Hematopoietic multipotent progenitor cell treated with erythropoietin and hydrocortisone succinate and interleukin-3 and kit ligand, for 17 days (in vitro differentiated cells): ENCODE data around the gene ABHD1.
"Not testable (repeated sequence)": the region's sequence is repeated elsewhere in the genome, so short reads cannot be mapped to it uniquely, and the experiment has no call there.

ENCODE experiments used
- DNase-seq: peaks from one replicate; pipeline ENCODE4 v3.0.0-alpha.2; 2015; ENCODE audit warnings: low spot score

Gene ABHD1

DNA sequence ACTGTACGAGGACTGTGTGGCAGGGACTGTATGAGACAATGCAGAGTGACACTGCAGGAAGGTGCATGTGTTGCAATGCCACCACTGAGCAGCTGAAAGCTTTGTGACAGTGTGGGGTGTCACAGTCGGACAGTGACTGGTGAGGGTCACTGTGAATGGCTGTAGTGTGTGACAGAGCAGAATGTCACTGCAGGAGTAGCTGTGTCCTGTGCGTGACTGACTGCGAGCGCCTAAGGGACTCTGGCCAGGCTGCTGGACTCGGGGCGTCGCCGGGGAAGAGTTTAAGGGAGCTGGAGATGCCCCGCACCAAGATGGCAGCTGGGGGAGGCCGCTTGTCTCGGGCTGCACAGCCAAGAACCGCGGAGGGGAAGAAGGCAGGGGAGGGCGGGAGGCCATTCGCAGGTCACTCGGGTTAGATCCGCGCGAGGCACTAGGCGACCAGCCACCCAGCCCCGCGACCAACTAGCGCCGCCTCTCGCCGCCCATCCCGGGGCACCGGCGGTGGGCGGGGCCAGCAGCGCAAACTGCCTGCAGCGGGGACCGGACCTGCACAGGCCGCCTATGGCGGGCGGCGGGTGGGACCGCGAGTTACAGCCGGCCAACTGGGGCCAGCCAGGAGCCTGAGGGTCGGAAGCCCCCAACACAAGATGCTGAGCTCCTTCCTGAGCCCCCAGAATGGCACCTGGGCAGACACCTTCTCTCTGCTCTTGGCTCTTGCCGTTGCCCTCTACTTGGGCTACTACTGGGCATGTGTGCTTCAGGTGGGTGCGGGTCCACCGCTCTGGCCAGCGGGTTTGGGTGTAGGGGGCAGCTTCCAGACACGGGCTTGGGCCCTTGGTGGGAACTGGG, at the start of gene ABHD1:
TSS of gene ABHD1 (plus strand) at position 514 of the 849 bp plus-strand sequence. CDS start at position 648, 134 bp downstream.
- peak; percentile 15 for DNase-seq

DNA sequence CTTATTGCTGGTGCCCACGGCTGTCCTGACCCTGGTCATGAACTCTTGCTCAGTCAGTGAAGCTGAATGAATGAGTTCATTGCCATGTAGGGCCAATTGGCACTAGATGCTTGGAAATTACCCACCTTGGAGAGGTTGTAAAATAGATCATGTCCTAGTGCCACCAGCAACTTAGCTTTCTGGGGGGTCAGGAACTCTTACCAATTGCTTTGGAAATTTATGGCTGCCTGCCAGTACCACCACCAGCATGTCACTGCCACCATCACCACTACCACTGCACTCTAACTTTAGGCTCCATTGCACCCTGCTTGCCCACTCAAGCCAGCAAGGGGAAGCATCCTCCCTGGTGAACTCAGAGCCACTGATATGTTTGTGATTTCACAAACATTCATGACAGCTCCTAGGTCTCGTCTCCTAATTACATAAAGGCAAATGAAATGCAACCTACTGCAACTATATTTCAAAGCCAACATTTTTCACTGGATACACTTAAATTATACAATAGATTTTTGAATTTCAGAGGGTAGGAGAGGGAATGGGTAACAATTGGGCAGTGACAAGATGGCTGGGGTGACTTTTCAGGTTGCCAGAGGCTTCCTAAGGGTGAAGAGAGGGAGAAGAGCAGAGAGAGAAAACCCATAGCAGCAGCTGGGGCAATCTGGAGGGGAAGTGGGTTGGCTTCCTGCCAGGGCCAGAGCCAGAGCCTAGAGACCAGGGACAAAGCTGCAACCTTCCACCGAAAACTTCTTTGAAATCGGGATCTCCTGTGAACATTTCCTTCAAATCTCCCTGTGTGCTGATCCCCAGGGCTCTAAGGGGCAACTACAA, 48.7 kb upstream of the ABHD1 start:
- no peak for DNase-seq

DNA sequence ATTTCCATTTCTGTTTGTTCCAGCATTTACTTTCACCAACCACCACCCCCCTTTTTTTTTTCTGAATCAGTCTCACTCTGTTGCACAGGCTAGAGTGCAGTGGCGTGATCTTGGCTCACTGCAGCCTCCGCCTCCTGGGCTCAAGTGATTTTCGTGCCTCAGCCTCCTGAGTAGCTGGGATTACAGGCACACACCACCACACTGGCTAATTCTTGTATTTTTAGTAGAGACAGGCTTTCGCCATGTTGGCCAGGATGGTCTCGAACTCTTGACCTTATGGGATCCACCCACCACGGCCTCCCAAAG, 48.1 kb upstream of the ABHD1 start:
- DNase-seq = not testable (repeated sequence)

DNA sequence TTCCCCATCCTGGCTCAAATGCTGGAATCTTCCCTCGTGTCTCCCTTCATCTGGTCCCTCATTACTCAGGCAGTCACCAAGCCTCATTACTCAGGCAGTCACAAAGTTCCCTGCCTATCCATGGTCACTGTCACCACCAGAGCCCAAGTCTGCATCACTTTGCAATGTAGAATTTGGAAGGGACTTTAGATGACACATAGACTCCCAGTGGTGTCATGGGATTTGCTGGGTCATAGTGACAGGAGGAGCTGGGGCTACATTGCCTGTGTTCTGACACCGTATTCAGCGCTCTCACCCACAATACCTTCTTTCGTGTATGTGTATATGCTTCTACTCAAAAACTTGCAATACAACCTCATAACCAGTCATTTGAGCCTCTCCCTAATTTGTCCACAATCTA, 47.3 kb upstream of the ABHD1 start:
- DNase-seq = no peak

DNA sequence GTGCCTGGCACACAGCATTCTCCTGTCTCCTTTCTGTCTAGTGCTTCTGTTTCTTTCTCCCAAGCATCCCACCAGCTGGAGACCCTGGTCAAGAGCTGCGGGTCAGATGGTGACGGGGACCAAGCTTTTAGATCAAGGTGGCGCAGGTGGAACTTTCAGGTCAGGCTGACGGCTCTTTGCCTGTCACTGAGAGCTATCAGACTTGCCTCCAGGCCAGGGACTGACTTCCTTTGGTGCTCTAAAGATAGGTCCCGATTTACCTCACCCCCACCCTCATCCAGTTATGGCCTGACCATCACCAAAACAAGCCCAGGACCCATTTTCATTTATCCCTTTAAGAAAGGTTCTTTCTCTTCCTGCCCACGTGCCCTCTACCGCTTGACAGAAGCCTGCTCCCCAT, 46.4 kb upstream of the ABHD1 start:
- no peak for DNase-seq

DNA sequence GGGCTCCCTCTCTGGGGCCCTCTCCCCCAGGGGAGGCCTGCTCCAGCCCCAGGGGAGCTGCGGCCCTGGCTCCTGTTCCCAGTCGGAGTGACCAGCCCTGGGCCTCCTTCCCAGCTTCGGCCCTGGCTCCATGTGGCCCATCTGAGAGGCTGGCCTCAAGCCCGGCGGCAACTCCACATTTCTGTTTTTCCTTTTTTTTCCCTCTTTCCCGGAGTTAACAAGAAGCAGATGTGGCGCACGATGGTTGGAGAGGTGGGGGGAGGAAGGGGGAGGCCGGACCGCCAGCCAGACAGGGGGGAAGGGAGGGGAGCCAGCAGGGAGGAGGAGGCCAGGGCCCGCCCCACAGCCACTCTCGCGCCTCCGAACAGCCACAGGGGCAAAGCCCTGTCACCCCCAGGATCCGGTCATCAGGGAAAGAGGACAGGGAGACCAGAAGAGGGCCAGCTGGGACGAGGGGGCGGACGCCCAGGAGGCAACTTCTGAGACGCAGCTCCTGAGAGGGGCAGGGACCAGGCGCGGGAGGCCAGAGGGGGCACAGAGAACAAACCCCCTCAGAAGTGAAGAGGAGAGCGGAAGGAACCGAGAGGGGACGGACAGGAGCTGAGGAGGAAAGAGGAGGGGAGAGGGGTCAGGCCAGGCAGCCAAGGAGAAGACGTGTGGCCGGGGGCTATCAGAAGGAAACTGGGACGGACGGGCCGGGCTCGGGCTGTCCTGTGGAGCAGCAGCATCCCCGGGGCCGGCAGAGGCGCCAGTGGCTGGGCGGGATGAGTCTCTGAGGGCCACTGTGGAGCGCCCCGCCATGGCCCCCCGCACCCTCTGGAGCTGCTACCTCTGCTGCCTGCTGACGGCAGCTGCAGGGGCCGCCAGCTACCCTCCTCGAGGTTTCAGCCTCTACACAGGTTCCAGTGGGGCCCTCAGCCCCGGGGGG, 45.1 kb upstream of the ABHD1 start, which contains the start of gene EMILIN1:
TSS of gene EMILIN1 (plus strand) at position 349 of the 928 bp plus-strand sequence. CDS start at position 800, 451 bp downstream.
- DNase-seq = no peak

DNA sequence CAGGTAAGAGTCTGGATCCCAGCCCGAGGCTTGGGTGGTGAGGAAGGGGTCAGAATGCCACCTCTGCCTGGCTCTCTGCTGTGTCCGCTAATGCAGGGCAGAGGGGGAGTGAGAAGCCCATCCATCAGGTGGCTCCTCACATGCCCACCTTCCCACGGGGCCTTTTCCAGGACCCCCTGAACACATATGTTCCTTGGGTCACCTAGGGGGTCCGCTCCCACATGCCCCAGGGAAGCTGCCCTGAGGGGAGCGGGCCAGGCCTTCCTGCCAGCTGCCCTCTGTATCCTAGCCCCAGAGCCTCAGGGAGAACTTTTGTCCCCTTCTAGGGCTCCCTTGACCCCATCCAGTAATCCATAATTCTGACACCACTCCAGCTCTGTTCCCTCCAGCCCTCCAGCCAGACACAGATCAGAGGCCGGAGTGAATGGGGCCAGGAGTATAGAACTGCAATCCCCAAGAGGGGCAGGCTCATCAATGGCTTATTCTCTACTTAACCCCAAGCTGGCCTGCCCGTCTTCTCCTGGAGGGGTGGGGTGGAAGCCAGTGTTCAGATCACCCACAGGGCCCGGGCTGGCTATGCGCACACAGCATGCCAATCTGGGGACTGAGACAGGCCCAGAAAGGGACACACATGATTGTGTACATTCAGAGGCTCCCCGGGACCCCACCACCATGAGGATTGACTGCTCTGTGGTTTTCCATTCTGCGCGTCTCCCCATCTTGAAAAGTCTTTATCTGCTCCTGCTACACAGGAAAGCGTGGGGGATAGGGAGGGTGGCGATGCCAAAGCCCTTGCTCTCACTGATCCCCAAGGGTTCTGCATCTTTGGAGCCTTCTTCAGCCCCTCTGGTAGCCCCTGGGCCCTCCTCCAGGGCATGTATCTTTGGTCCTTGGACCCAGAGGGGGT, 44.1 kb upstream of the ABHD1 start:
- DNase-seq = no peak

DNA sequence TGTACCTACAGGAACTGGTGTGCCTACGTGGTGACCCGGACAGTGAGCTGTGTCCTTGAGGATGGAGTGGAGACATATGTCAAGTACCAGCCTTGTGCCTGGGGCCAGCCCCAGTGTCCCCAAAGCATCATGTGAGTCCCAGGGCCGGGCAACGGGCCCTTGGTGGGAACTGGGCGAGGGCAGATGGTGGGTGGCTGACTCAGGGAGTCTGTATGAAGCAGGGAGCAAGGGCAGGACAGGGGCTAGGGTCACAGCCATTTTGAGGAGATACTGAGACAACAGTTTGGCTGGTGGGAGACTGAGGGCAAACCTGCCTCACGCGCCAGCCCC, 43.5 kb upstream of the ABHD1 start:
- DNase-seq = no peak

DNA sequence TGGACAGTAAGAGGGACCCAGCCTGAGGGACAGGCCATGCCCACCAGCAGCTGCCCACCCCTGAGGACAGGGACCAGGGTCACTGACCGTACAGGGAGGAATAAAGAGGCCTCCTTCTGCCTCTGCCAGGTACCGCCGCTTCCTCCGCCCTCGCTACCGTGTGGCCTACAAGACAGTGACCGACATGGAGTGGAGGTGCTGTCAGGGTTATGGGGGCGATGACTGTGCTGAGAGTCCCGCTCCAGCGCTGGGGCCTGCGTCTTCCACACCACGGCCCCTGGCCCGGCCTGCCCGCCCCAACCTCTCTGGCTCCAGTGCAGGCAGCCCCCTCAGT, 43.0 kb upstream of the ABHD1 start:
- DNase-seq = no peak

DNA sequence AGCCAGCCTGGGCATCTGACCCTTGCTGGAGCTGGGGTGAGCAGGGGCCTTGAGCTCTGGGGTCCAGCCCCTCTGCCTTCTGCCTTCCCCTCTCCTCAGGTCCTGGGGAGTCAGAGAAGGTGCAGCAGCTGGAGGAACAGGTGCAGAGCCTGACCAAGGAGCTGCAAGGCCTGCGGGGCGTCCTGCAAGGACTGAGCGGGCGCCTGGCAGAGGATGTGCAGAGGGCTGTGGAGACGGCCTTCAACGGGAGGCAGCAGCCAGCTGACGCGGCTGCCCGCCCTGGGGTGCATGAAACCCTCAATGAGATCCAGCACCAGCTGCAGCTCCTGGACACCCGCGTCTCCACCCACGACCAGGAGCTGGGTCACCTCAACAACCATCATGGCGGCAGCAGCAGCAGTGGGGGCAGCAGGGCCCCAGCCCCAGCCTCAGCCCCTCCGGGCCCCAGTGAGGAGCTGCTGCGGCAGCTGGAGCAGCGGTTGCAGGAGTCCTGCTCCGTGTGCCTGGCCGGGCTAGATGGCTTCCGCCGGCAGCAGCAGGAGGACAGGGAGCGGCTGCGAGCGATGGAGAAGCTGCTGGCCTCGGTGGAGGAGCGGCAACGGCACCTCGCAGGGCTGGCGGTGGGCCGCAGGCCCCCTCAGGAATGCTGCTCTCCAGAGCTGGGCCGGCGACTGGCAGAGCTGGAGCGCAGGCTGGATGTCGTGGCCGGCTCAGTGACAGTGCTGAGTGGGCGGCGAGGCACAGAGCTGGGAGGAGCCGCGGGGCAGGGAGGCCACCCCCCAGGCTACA, 41.4 kb upstream of the ABHD1 start:
- DNase-seq = no peak

DNA sequence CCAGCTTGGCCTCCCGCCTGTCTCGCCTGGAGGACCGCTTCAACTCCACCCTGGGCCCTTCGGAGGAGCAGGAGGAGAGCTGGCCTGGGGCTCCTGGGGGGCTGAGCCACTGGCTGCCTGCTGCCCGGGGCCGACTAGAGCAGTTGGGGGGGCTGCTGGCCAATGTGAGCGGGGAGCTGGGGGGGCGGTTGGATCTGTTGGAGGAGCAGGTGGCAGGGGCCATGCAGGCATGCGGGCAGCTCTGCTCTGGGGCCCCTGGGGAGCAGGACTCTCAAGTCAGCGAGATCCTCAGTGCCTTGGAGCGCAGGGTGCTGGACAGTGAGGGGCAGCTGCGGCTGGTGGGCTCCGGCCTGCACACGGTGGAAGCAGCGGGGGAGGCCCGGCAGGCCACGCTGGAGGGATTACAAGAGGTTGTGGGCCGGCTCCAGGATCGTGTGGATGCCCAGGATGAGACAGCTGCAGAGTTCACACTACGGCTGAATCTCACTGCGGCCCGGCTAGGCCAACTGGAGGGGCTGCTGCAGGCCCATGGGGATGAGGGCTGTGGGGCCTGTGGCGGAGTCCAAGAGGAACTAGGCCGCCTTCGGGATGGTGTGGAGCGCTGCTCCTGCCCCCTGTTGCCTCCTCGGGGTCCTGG, 40.7 kb upstream of the ABHD1 start:
- no peak for DNase-seq

DNA sequence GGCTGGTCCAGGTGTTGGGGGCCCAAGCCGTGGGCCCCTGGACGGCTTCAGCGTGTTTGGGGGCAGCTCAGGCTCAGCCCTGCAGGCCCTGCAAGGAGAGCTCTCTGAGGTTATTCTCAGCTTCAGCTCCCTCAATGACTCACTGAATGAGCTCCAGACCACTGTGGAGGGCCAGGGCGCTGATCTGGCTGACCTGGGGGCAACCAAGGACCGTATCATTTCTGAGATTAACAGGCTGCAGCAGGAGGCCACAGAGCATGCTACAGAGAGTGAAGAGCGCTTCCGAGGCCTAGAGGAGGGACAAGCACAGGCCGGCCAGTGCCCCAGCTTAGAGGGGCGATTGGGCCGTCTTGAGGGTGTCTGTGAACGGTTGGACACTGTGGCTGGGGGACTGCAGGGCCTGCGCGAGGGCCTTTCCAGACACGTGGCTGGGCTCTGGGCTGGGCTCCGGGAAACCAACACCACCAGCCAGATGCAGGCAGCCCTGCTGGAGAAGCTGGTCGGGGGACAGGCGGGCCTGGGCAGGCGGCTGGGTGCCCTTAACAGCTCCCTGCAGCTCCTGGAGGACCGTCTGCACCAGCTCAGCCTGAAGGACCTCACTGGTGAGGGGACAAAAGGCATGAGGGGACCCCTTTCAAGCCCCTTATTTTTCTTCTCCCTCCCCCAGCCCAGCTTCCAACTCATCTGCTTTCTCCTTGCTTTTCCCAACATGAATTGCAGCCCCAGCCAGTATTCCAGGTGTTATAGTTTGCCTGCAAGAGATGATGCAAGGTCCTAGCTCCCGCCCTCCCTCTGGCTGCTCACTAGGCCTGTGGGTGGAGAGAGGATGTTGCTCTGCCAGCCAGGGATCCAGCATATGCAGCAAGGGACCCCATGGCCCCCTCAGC, 40.0 kb upstream of the ABHD1 start:
- DNase-seq = no peak

DNA sequence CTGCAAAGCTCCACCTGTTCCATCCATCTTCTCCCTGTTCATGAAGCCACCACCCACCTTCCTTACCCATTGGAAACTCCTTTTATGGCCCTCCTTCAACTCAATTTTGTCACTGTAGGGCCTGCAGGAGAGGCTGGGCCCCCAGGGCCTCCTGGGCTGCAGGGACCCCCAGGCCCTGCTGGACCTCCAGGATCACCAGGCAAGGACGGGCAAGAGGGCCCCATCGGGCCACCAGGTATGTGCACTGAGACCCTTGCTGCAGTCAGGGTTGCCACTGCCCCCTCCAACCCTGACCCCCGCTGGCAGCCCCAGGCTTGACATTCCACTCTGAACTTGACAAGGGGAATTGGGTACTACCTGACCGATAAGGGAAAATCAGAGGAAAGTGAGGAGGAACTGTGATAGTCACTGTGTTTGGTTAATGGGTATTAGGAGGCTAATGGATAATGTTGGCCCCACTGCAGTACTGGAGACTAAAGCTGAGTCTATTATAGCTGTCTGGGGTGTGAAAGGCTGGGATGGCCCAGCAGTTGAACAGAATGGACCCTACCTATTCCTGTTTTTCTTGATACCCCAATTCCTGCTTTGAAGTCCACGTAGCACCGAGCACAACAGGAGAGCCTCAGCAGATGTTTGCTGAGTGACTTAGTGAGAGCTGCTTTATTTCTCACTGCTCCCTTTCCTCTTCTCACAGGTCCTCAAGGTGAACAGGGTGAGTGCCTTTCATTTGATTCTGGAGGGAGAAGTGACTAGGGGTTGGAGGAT, 39.1 kb upstream of the ABHD1 start:
- DNase-seq = no peak

DNA sequence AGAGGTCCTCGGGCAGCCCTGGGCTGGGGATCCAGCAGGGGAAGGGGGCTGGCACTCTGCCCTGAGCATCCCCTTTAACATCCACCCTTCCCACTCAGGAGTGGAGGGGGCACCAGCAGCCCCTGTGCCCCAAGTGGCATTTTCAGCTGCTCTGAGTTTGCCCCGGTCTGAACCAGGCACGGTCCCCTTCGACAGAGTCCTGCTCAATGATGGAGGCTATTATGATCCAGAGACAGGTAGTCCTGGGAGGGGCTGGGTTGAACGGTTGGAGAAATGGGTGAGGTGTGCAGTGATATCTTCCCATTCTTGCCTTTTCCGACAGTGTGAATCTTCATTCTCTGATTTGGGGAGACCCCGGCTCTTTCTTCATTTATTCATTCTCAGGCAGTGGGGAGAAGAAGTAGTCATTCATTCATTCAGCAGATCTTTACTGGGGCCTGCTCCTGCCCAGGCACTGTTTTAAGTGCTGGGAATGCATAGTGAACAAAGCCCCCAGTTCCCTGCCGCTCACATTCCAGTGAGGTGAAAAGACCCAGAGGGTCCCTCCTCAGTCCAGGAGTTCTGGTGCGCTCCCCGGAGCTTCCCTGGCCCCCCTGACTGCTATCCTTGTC, 38.4 kb upstream of the ABHD1 start:
- DNase-seq = no peak

DNA sequence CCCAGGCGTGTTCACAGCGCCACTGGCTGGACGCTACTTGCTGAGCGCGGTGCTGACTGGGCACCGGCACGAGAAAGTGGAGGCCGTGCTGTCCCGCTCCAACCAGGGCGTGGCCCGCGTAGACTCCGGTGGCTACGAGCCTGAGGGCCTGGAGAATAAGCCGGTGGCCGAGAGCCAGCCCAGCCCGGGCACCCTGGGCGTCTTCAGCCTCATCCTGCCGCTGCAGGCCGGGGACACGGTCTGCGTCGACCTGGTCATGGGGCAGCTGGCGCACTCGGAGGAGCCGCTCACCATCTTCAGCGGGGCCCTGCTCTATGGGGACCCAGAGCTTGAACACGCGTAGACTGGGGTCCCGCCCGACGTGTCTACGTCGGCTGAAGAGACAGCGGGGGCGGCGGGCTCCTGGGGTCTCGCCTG, 37.9 kb upstream of the ABHD1 start:
- peak; percentile 44 for DNase-seq

DNA sequence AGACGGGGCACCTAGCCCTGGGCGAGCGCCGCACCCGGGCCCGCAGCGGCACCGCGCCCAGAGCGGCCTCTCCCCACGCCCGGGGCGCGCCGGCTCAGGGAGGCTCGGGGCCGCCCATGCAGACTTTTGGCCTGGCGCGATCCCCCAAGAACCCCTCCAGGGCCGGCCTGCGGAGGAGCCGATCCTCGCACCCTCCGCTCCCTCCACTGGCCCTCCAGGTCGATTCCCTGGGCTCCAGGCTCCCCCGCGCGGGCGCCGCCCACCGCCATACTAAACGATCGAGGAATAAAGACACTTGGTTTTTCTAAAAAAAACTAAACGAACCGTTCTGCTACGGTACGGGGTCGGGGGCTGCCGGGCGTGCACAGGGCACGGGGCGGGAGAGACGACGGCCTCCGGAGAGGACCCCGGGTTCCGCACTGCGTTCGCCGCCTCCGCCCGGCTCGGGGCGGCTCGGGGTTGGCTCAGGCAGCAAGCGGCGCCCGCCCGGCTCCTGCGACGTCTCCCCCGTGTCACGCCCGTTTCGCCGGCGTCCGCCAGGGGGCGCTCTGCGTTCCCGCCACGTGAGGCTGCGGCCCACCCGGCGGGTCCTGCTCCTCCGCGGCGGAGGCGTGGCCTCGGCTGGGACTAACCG, 37.4 kb upstream of the ABHD1 start:
- peak; percentile 92 for DNase-seq
